Measurements from ENCODE around the gene RNASEH2C. TPM values are rescaled to one million over a fixed set of nuclear protein-coding genes. Genes with fewer than 3 reads are reported as not detected.
"Not testable (repeated sequence)": the region's sequence is repeated elsewhere in the genome, so short reads cannot be mapped to it uniquely, and the experiment has no call there.

Gene RNASEH2C
- total RNA-seq (2021), result 53.8 and 57.7 TPM in 2 replicates
- long read RNA-seq, transcript RNASEH2C-201 (4 exons, 2,794 nt), result major isoform, 63 of 108 reads
- long read RNA-seq, transcript RNASEH2C-205 (5 exons, 2,085 nt), result minor isoform, 5 of 108 reads
- long read RNA-seq, transcript RNASEH2C-203 (3 exons, 2,798 nt), result minor isoform, 16 of 108 reads
- long read RNA-seq, partial matches to known transcripts, result 5 of 108 reads
- long read RNA-seq, other reads (novel, unspliced or antisense), result 14 of 108 reads

DNA sequence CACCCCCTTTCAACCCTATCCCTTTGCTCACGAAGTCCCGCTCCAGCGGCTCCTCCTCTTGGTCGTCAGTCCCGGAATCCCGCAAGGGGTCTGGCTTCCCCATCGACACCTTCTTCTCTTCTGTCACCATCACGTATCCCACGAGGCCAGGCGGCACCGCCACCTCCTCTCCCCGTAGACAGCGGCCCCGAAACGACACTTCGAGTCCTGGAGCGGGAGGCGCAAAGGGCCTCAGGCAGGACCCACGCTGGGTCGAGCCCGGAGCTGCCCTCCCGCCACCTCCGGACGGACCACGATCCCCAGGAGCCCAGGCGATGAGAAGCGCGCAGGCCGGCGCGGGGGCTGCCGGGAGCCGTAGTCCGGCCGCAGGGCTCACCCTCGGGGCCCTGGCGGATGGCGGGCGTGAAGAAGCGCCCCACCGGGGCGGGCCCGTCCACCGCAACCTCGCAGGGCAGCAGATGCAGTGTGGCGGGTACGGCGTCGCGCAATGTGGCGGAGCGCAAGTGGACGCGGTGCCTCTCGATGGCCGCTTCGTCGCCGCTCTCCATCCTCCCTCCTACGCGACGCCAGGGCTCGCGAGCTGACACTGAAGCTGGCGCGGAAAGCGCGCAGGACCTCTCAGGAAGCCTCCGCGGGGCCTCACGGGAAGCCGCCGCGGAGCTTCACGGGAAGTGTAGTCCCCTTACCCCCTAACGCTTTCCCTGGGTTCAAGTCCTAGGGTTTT, at the start of gene RNASEH2C:
Gene RNASEH2C, minus strand, starts transcription at position 588 of the 724 bp plus-strand sequence. Its CDS starts 40 bp downstream, at position 548.
- Histone ChIP-seq H3K4me2 (ENCODE audit: insufficient read depth, insufficient read length, low read length) (peak within 1 kb of the TSS; percentile 74), H3K4me1 (ENCODE audit: insufficient read depth, low read length) (no peaks in the 10 kb centered on the region), H3K27ac (ENCODE audit: insufficient read length, low read depth, low read length) (no peak within 1 kb of the TSS), H3K9ac (ENCODE audit: extremely low read depth, insufficient read length, low read length) (peak within 1 kb of the TSS; percentile 76), H3K9me3 (ENCODE audit: control insufficient read depth, low read depth, low read length) (no peaks in the 10 kb centered on the region), H3K23ac (ENCODE audit: insufficient read length, low read depth, low read length) (no peak within 1 kb of the TSS), H4K20me1 (ENCODE audit: control insufficient read depth, insufficient read depth, insufficient read length) (no peaks in the 10 kb centered on the region), H2AK5ac (ENCODE audit: insufficient read length, low read length) (no peak within 1 kb of the TSS), H4K8ac (replicated peaks; ENCODE audit: insufficient read length, low read depth, low read length) (no peak within 1 kb of the TSS), H2BK15ac (ENCODE audit: low read depth, low read length) (no peak within 1 kb of the TSS), H3K14ac (ENCODE audit: insufficient read depth, low read length) (peak within 1 kb of the TSS; percentile 92; the same call in 1 of the 2 replicates), H3K27me3 (ENCODE audit: insufficient read depth, low read length) (no peaks in the 10 kb centered on the region), H3K23me2 (ENCODE audit: insufficient read length, low read depth, low read length, poor library complexity, severe bottlenecking) (peaks cover 9% of the 10 kb centered on the region), H3K56ac (ENCODE audit: insufficient read length, low read depth, low read length) (no peak within 1 kb of the TSS), H3T11ph (ENCODE audit: low read length) (no peak within 1 kb of the TSS), H2BK120ac (ENCODE audit: low read depth, low read length, poor library complexity, severe bottlenecking) (no peak within 1 kb of the TSS), H3K4ac (ENCODE audit: low read depth, low read length) (no peak within 1 kb of the TSS), H2BK5ac (ENCODE audit: insufficient read length, low read length) (no peak within 1 kb of the TSS), H2AFZ (ENCODE audit: low read length) (no peak within 1 kb of the TSS), H4K5ac (ENCODE audit: insufficient read length, low read depth, low read length) (no peak within 1 kb of the TSS), H3K18ac (ENCODE audit: insufficient read length, low read depth, low read length) (peak within 1 kb of the TSS; percentile 97), H3K79me2 (ENCODE audit: insufficient read depth, low read length) (no peaks in the 10 kb centered on the region), H3K79me1 (ENCODE audit: insufficient read depth, low read depth, low read length, poor library complexity, severe bottlenecking) (no peaks in the 10 kb centered on the region), H4K91ac (ENCODE audit: insufficient read length, low read depth, low read length) (no peak within 1 kb of the TSS), H2BK20ac (ENCODE audit: low read depth, low read length, poor library complexity, severe bottlenecking) (no peak within 1 kb of the TSS), H2BK12ac (ENCODE audit: insufficient read length, low read depth, low read length) (no peak within 1 kb of the TSS)
- peaks cover 24 to 46% (median 37%) of the 10 kb centered on the region in 3 experiments for H3K36me3 Mint-ChIP-seq (ENCODE audit: insufficient read depth in 1 of 3, low read depth in 3 of 3)
- TF ChIP-seq, protein P1, sequence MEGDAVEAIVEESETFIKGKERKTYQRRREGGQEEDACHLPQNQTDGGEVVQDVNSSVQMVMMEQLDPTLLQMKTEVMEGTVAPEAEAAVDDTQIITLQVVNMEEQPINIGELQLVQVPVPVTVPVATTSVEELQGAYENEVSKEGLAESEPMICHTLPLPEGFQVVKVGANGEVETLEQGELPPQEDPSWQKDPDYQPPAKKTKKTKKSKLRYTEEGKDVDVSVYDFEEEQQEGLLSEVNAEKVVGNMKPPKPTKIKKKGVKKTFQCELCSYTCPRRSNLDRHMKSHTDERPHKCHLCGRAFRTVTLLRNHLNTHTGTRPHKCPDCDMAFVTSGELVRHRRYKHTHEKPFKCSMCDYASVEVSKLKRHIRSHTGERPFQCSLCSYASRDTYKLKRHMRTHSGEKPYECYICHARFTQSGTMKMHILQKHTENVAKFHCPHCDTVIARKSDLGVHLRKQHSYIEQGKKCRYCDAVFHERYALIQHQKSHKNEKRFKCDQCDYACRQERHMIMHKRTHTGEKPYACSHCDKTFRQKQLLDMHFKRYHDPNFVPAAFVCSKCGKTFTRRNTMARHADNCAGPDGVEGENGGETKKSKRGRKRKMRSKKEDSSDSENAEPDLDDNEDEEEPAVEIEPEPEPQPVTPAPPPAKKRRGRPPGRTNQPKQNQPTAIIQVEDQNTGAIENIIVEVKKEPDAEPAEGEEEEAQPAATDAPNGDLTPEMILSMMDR (conservative IDR thresholded peaks at IDR 0.05), result no peak
- H3K9me3 Mint-ChIP-seq, result no peaks in the 10 kb centered on the region
- H3K27ac Mint-ChIP-seq, result peak within 1 kb of the TSS; percentile 84 to 95 (median 91); a peak in 5 of 7 replicates
- peaks cover 7 to 10% of the 10 kb centered on the region in 2 experiments; a peak in 3 of 4 replicates for H3K4me1 Mint-ChIP-seq
- no CpG with 5 or more reads among the region's 76 CpGs for WGBS (ENCODE audit: extremely low coverage, insufficient read length, low lambda C conversion rate)
- H3K27me3 Mint-ChIP-seq (ENCODE audit: low read depth), result peaks cover 12% of the 10 kb centered on the region
- peak within 1 kb of the TSS; percentile 92 to 93 for H3K4me3 Mint-ChIP-seq
- DNase-seq, result peak; percentile 86

DNA sequence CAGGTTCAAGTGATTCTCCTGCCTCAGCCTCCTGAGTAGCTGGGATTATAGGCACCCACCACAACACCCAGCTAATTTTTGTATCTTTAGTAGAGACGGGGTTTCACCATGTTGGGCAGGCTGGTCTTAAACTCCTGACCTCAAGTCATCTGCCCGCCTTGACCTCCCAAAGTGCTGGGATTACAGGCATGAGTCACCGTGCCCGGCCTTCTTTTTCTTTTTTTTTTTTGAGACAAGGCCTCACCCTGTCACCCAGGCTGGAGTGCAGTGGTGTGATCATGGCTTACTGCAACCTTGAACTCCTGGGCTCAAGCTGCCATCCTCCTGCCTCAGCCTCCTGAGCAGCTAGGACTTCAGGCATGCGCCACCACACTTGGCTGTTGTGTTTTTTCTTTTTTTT, 47.2 kb upstream of the RNASEH2C start:
- not testable (repeated sequence) for H3K79me1 ChIP-seq (ENCODE audit: insufficient read depth, low read depth, low read length, poor library complexity, severe bottlenecking); H3K4me1 ChIP-seq (ENCODE audit: insufficient read depth, low read length); H2BK15ac ChIP-seq (ENCODE audit: low read depth, low read length); H2AK5ac ChIP-seq (ENCODE audit: insufficient read length, low read length); H3K27me3 ChIP-seq (ENCODE audit: insufficient read depth, low read length); H3K9ac ChIP-seq (ENCODE audit: extremely low read depth, insufficient read length, low read length); H2BK5ac ChIP-seq (ENCODE audit: insufficient read length, low read length); H4K91ac ChIP-seq (ENCODE audit: insufficient read length, low read depth, low read length); DNase-seq; H2BK20ac ChIP-seq (ENCODE audit: low read depth, low read length, poor library complexity, severe bottlenecking); H3K14ac ChIP-seq (ENCODE audit: insufficient read depth, low read length); H3K36me3 Mint-ChIP-seq (ENCODE audit: insufficient read depth in 1 of 3, low read depth in 3 of 3); H3K9me3 ChIP-seq (ENCODE audit: control insufficient read depth, low read depth, low read length); H3K27ac ChIP-seq (ENCODE audit: insufficient read length, low read depth, low read length); H3K79me2 ChIP-seq (ENCODE audit: insufficient read depth, low read length); H4K8ac ChIP-seq (replicated peaks; ENCODE audit: insufficient read length, low read depth, low read length); H3K4me3 Mint-ChIP-seq; H3K23me2 ChIP-seq (ENCODE audit: insufficient read length, low read depth, low read length, poor library complexity, severe bottlenecking); H3K27me3 Mint-ChIP-seq (ENCODE audit: low read depth); H4K20me1 ChIP-seq (ENCODE audit: control insufficient read depth, insufficient read depth, insufficient read length); H3K27ac Mint-ChIP-seq; H3K4me1 Mint-ChIP-seq; H3K4ac ChIP-seq (ENCODE audit: low read depth, low read length); H2AFZ ChIP-seq (ENCODE audit: low read length); H4K5ac ChIP-seq (ENCODE audit: insufficient read length, low read depth, low read length); H3K23ac ChIP-seq (ENCODE audit: insufficient read length, low read depth, low read length); H2BK12ac ChIP-seq (ENCODE audit: insufficient read length, low read depth, low read length); H3T11ph ChIP-seq (ENCODE audit: low read length); H3K4me2 ChIP-seq (ENCODE audit: insufficient read depth, insufficient read length, low read length); H3K56ac ChIP-seq (ENCODE audit: insufficient read length, low read depth, low read length); H2BK120ac ChIP-seq (ENCODE audit: low read depth, low read length, poor library complexity, severe bottlenecking); H3K18ac ChIP-seq (ENCODE audit: insufficient read length, low read depth, low read length)
- no CpG with 5 or more reads among the region's 5 CpGs for WGBS (ENCODE audit: extremely low coverage, insufficient read length, low lambda C conversion rate)
- H3K9me3 Mint-ChIP-seq, result peaks cover 6 to 20% of the 10 kb centered on the region in 2 experiments
